Smooth muscle cell (in vitro differentiated cells): ENCODE results near the gene ADARB2. TPM values are rescaled to one million over a fixed set of nuclear protein-coding genes. Genes with fewer than 3 reads are reported as not detected.

Source experiments
- DNase-seq: peaks from one replicate; lab custom pipeline; 2025; ENCODE audit not compliant: unreplicated experiment; lab: John Stamatoyannopoulos, UW
- H2AFZ ChIP-seq: fragments of 200-600 bp; sonication (generic); 2 replicates; pipeline ENCODE4 v1.6.0; 2016; ENCODE audit warnings: antibody characterized with exemption, low read depth, mild to moderate bottlenecking
- H3F3A ChIP-seq: fragments of 200-600 bp; sonication (generic); 2 replicates; pipeline ENCODE4 v1.6.0; 2017; ENCODE audit warnings: antibody characterized with exemption, low read depth
- H3K27ac ChIP-seq: fragments of 200-600 bp; sonication (generic); 2 replicates; pipeline ENCODE4 v1.5.1; 2016; ENCODE audit warnings: low read depth, mild to moderate bottlenecking
- H3K27me3 ChIP-seq: fragments of 200-600 bp; sonication (generic); 2 replicates; pipeline ENCODE4 v1.6.1; 2016; ENCODE audit warnings: low read depth, mild to moderate bottlenecking
- H3K36me3 ChIP-seq: fragments of 200-600 bp; sonication (generic); 2 replicates; pipeline ENCODE4 v1.5.1; 2016; ENCODE audit warnings: low read depth
- H3K4me1 ChIP-seq: fragments of 200-600 bp; sonication (generic); 2 replicates; pipeline ENCODE4 v1.5.1; 2016; ENCODE audit warnings: low read depth
- H3K4me2 ChIP-seq: fragments of 200-600 bp; sonication (generic); 2 replicates; pipeline ENCODE4 v1.6.0; 2016; ENCODE audit warnings: mild to moderate bottlenecking
- H3K4me3 ChIP-seq: fragments of 200-600 bp; sonication (generic); 2 replicates; pipeline ENCODE4 v1.5.1; 2016; ENCODE audit warnings: mild to moderate bottlenecking
- H3K79me2 ChIP-seq: fragments of 200-600 bp; sonication (generic); 2 replicates; pipeline ENCODE4 v1.6.0; 2016; ENCODE audit warnings: low read depth, mild to moderate bottlenecking
- H3K9ac ChIP-seq: fragments of 200-600 bp; sonication (generic); 2 replicates; pipeline ENCODE4 v1.6.0; 2016; ENCODE audit warnings: low read depth
- H3K9me3 ChIP-seq: fragments of 200-600 bp; sonication (generic); replicated peaks from 2 replicates; pipeline ENCODE4 v1.5.1; 2016; ENCODE audit warnings: low read depth
- H4K20me1 ChIP-seq: fragments of 200-600 bp; sonication (generic); 2 replicates; pipeline ENCODE4 v1.6.0; 2016; ENCODE audit warnings: low read depth
- CTCF ChIP-seq: fragments of 200-600 bp; sonication (generic); IDR thresholded peaks from 2 replicates; pipeline ENCODE4 v1.5.1; 2017; ENCODE audit warnings: borderline replicate concordance, mild to moderate bottlenecking, antibody characterized with exemption; ENCODE audit not compliant: insufficient read depth, poor library complexity, severe bottlenecking
- WGBS: methylation state at CpG from one replicate; pipeline ENCODE4 v1.1.7; 2016; ENCODE audit warnings: low lambda C conversion rate; 5-methylcytosine and 5-hydroxymethylcytosine counted together
- polyA plus RNA-seq: library from polyadenylated mRNA; unstranded; fragments of >200 nt; fragmentation: Nextera tagmentation; extraction: Ambion mirVana; gene quantifications from 2 replicates; pipeline ENCODE4 v1.2.1, GENCODE V29; 2016
- total RNA-seq: library from RNA; depleted of rRNA; stranded (reverse); fragments of >200 nt; gene quantifications from 2 replicates; pipeline ENCODE4 v1.2.3, GENCODE V29; 2014

The ADARB2 gene
- total and polyA plus RNA-seq, 2 experiments from 2014 or later = 0.13 to 0.39 TPM

- no peak overlapping the region for H3K27ac ChIP-seq
- WGBS = 88% methylated on average over 13 of the region's 13 CpGs
- H3K4me2 ChIP-seq = no peak overlapping the region
- H2AFZ ChIP-seq = no peak overlapping the region
- no peak for TF ChIP-seq CTCF
- no peaks in the 10 kb centered on the region for H3K36me3 ChIP-seq
- H3K4me1 ChIP-seq = peaks cover 3% of the 10 kb centered on the region
- H3K4me3 ChIP-seq = no peak overlapping the region
- no peaks in the 10 kb centered on the region for H3K79me2 ChIP-seq
- H3K9ac ChIP-seq = no peak overlapping the region
- H4K20me1 ChIP-seq = no peaks in the 10 kb centered on the region
- no peaks in the 10 kb centered on the region for H3F3A ChIP-seq
- H3K9me3 ChIP-seq = no peaks in the 10 kb centered on the region
- DNase-seq = no peak
- no peaks in the 10 kb centered on the region for H3K27me3 ChIP-seq
Measured at GRCh38 chr10:1150638-1150955, 586.7 kb downstream of the ADARB2 start.

GRCh38 chr10:1149793-1150637 lies 587.3 kb downstream of the ADARB2 start:
- no peaks in the 10 kb centered on the region for H3F3A ChIP-seq
- no peaks in the 10 kb centered on the region for H3K79me2 ChIP-seq
- no peak overlapping the region for H3K4me3 ChIP-seq
- no peak overlapping the region for H3K4me2 ChIP-seq
- no peaks in the 10 kb centered on the region for H3K9me3 ChIP-seq
- peaks cover 3% of the 10 kb centered on the region for H3K4me1 ChIP-seq
- no peak overlapping the region for H2AFZ ChIP-seq
- no peak for TF ChIP-seq CTCF
- H4K20me1 ChIP-seq = no peaks in the 10 kb centered on the region
- H3K36me3 ChIP-seq = no peaks in the 10 kb centered on the region
- H3K27ac ChIP-seq = no peak overlapping the region
- 78% methylated on average over 23 of the region's 23 CpGs for WGBS
- H3K9ac ChIP-seq = no peak overlapping the region
- no peaks in the 10 kb centered on the region for H3K27me3 ChIP-seq
- DNase-seq = no peak

GRCh38 chr10:1148855-1149605 lies 588.3 kb downstream of the ADARB2 start:
- 92% methylated on average over 17 of the region's 17 CpGs for WGBS
- no peak overlapping the region for H3K4me3 ChIP-seq
- H3F3A ChIP-seq = no peaks in the 10 kb centered on the region
- no peak for TF ChIP-seq CTCF
- no peaks in the 10 kb centered on the region for H3K79me2 ChIP-seq
- H3K4me1 ChIP-seq = peaks cover 3% of the 10 kb centered on the region
- no peaks in the 10 kb centered on the region for H3K36me3 ChIP-seq
- no peaks in the 10 kb centered on the region for H4K20me1 ChIP-seq
- H3K9me3 ChIP-seq = no peaks in the 10 kb centered on the region
- no peak overlapping the region for H3K27ac ChIP-seq
- no peak overlapping the region for H3K9ac ChIP-seq
- no peak overlapping the region for H3K4me2 ChIP-seq
- no peak overlapping the region for H2AFZ ChIP-seq
- no peaks in the 10 kb centered on the region for H3K27me3 ChIP-seq
- DNase-seq = no peak
